ENCODE measurements around the gene CLCN5.

The CLCN5 gene

GRCh38 chrX:50097071-50097470 is 174.7 kb downstream of the CLCN5 start:
- no peak for DNase-seq

DNA sequence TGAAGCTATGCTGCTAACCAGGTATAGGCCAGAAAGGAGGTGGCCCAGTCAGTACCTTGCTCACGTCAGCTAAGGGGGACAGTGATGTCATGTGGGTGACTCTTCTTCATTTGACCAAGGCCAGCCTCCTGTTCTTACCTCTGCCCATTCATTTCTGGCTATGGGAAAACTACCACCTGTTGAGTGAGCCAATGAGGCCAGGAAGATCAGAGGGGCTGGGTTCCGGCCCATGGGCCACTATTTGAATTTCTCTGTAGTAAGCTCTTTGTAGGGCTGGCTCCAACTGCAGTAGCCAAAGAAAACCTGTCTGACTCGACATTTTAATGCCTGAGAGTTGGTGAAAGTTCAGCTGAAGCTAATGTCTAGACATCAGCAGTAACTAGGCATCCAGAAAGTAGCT is 175.8 kb downstream of the CLCN5 start:
- DNase-seq: no peak

GRCh38 chrX:50098749-50099148 is 176.4 kb downstream of the CLCN5 start:
- no peak for DNase-seq

DNA sequence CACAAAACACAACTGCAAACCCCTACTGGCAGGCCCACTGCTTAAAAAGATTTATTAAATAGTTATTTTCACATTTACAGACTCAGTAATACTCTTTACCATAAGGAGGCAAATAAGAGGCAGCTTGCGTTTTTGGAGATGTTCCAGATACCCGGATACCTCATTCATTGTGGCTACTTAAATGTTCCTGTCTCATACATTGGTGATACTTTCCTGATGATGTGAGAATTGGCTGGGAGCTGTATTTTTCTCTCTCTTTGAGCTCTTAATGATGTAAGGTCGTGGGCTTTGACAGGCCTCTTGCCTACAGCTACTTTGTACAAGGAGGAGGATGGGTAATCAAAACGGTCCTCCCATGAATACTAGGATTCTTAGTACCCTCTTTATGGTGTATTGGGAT is 176.9 kb downstream of the CLCN5 start:
- DNase-seq: no peak

- DNase-seq: no peak
Measured at GRCh38 chrX:50100188-50100587, 177.8 kb downstream of the CLCN5 start.

DNA sequence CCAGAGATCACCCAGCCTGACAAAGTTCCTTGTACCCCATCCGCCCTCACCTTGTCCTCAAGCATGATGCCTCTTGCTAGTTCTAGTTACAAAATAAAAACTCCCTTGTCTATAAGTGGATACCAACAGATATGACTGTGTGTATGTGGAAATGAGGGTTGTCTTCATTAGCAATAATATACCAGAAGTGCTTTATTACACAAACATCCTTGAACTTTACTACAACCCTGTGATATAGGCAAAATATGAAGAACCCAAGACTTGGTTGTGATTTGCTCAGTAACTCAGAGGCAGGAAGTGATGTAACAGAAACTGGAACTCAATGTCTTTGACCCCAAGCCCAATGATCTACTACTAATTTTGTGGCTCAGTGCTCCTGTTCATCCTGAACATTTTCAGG is 180.8 kb downstream of the CLCN5 start:
- no peak for DNase-seq

- DNase-seq: no peak
Measured at GRCh38 chrX:50103866-50104566, 181.6 kb downstream of the CLCN5 start.

- no peak for DNase-seq
Measured at GRCh38 chrX:50106051-50106675, 183.8 kb downstream of the CLCN5 start.

- no peak for DNase-seq
Measured at GRCh38 chrX:50107470-50107869, 185.1 kb downstream of the CLCN5 start.

GRCh38 chrX:50108264-50108663 is 185.9 kb downstream of the CLCN5 start:
- DNase-seq: no peak

DNA sequence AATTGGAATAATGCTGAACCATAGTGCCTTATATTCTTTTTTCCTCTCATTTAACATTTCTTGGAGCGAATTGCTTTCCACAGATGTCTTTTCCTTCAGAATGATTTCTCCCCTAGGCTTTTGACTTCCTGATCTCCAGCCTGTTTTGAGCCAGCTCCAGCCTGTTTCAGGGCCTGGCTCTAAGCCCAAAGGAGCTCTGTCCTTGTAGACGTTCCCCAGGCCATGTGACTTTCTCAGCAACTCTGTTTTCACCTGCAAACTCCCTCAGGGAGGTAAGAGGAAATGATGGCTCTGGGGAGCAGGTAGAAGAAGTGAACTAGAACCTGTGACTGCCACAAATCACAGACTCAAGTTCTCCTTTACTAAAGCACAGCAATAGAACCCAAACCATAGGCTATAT is 189.3 kb downstream of the CLCN5 start:
- DNase-seq: no peak

GRCh38 chrX:50114113-50114512 is 191.7 kb downstream of the CLCN5 start:
- DNase-seq: no peak

GRCh38 chrX:50115973-50116372 is 193.6 kb downstream of the CLCN5 start:
- no peak for DNase-seq

GRCh38 chrX:50117476-50117875 is 195.1 kb downstream of the CLCN5 start:
- DNase-seq: no peak

- DNase-seq: no peak
Measured at GRCh38 chrX:50125480-50125879, 203.1 kb downstream of the CLCN5 start.

DNA sequence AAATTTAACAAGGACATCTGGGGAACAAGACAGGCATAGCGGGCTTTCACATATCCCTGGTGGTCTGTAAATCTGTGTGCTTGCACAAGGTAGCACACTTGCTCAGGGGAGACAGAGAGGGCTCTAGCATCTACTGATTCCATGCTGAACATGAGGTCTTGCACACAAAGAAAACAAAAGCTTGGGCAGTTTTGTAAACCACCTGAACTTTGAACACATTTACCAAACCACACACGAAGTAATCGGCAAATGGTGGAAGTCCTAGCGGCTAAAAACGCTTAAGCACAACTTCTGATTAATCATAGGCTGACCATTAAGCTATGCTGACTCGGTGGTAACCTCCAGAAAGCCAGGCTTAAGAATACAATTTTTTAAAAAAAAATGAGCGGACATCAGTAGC is 225.6 kb downstream of the CLCN5 start:
- no peak for DNase-seq
